GM04504 (cell line): ENCODE results near the gene CPB1.
A peak's percentile ranks its signal among the peaks of the same experiment; 100 is the strongest.

Experiments used
- DNase-seq: peaks from one replicate; pipeline ENCODE4 v3.0.0-alpha.2; 2012; ENCODE audit warnings: low read depth

CPB1 gene

GRCh38 chr3:148833223-148833622 lies 5.6 kb downstream of the CPB1 start:
- no peak for DNase-seq

DNA sequence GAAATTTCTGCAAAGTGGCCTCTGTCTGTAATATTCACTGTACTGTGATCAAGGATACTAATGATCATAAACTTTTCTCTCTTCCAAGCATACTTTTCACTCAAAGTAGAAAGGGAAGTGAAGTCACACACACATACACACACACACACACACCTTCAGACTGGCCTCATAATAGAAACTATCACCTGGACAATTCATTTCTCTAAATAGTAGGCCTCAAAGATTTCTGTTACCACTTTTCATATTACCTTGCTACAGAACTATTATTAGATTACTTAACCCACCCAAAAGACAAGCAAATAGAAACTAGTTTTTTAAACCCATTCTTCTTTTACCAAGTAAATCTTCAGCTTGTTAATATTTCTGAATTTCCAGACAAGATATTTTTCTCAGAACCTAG lies 12.2 kb downstream of the CPB1 start:
- no peak for DNase-seq

DNA sequence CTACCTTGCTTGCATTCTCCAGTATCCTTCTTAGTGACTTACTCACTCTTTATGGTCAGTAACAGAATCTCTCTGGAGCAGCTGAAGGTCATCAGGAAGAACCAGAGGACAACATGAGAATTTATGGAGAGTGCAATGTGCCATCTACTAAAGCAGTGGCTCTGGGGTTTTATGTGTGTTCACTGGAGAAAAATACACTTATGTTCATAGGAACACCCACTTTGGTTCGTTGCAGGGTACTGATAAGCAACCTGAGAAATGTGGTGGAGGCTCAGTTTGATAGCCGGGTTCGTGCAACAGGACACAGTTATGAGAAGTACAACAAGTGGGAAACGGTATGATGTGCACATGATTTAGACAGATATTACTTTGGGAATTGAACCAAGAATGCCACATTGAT lies 12.8 kb downstream of the CPB1 start:
- DNase-seq: no peak

DNA sequence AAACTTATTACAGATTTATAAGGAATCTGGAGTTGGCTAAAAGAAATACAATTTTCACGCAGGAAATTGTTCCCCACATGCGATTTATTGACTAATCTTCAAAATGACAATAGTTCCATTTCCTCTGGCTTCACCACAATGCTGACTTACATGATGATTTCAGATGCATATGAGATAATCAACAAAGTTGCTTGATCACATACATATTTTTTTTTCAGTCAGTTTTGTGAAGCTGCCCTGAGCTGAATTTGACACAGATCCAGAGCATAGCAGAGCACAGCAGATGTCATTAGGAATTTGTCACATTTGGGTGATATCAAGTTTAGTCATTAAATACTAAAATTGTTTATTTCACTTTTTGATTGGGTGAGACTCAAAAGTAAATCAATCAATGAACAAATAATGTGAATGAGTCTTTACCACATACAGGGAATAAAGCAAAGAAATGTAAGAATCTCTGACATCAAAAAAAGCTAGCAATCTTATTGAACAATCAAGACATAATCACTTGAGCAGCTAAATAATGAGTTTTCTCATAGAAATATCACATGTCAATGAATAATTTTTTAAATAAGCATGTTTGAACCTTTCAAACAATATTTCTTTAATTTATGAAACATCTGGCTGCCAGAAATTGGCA lies 18.3 kb downstream of the CPB1 start:
- DNase-seq: no peak

GRCh38 chr3:148847351-148847750 lies 19.7 kb downstream of the CPB1 start:
- DNase-seq: peak; percentile 18

DNA sequence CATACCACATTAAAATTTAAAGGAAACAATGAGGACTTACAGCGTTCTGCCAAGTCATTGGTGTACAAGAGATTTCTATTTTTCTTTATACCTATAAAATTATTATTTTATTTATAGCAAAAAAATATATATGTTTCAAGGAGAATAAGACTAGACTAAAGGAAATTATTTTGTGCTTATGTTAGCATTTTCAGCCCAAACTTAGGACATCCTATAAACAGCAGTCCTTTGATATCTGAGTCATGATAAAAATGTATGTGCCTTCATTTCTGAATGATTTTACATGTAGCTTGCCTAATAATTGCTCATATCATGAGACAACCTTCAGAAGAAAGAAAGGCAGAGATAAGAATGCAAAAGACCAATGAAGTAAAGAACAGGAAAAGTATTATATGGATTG lies 20.8 kb downstream of the CPB1 start:
- no peak for DNase-seq

GRCh38 chr3:148852271-148852992 lies 24.8 kb downstream of the CPB1 start:
- DNase-seq: no peak

DNA sequence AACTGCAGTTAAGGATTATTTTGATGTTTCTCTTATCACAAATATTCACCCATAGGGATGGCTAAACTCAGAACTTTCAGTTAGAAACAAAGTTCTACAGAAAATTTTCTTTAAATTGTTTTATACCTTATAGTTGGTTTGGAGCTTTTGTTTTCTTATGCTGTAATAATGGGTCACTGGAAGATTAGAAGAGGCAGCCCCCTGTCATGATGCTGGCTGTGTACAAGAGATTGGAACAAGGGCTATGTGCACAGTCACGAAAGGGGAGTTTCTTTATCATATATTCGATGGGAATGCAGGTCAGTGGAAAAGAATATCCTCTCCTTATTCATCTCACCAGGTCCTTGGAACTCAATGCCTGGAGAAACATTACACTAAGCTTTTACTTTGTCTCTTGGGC lies 25.5 kb downstream of the CPB1 start:
- DNase-seq: no peak

- no peak for DNase-seq
These were observed 26.4 kb downstream of the CPB1 start for GRCh38 chr3:148854061-148854460.

DNA sequence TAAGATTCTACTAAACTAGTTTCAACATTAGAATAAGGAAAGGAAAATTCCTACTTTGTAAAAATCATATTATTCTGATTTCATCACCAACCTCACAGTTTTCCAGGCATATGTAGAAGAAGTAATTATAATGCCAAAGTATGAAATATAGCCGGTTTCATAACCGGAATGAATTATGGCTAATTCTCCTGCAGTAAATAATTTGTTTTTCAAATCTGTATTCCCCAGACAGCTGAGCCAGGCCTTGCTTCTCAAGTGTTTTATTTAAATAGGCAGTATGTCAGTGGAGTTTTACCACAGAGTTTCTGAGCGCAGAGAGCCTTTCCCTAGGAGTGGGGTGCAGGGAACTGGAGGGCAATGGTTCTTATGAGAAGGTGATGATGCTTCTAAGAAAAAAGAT lies 28.8 kb downstream of the CPB1 start:
- DNase-seq: no peak

DNA sequence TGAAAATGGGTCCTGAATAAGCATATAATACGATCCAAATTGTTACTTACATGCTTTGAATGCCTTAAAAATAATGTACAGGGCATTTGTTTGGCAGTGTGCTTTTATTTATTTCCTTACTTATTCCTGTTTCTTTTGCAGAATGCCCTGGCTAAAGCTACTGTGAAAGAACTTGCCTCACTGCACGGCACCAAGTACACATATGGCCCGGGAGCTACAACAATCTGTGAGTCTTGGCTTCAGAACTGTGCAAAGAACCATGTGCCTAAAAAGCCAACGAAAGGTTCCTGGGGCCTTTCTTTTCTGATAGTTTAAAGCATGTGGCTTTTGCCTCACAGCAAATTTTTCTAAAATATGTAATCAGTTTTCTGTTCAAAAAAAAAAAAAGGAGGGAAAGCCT lies 29.7 kb downstream of the CPB1 start:
- DNase-seq: no peak

- no peak for DNase-seq
These were observed 33.8 kb downstream of the CPB1 start for GRCh38 chr3:148861277-148861869.

DNA sequence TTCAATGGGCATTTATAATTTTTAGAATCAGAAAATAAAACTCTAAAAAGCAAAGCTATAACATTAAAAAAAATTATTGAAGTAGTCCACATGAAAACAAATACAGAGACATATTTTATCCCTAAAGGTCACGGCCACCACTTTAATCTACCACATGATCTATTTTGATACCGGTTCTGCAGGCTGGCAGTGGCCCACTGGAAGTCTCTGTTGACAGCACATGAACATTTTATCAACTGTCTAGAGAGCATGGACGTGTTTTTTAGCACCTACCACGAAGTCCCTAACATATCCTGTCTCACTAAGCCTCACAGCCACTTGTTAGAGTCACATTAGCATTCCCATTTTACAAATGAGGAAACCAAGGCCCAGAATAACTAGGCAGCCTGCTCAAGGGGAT lies 35.7 kb downstream of the CPB1 start:
- DNase-seq: no peak

DNA sequence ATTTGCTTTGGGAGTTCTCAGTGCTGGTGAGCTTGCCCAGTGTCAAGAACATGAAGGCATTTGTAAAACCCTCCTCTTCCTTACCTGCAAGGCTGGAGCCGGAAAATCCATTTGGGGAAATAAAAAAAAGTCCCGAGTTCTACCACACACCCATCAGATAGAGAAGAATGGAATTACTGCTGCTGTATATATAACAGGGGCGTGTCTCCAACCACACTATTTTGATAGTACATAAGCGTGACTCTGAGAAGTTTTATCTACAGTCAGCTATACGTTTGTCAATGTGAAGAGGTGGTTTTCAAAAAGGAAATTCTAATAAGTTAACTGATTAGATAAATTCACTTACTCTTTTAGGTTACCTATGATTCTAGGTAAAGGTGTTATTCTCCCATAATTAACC lies 36.2 kb downstream of the CPB1 start:
- no peak for DNase-seq

GRCh38 chr3:148865049-148865448 lies 37.4 kb downstream of the CPB1 start, which contains the start of gene CPA3:
Gene CPA3, plus strand, starts transcription at chr3:148865296. Its CDS starts 12 bp downstream, at chr3:148865308.
- no peak for DNase-seq

DNA sequence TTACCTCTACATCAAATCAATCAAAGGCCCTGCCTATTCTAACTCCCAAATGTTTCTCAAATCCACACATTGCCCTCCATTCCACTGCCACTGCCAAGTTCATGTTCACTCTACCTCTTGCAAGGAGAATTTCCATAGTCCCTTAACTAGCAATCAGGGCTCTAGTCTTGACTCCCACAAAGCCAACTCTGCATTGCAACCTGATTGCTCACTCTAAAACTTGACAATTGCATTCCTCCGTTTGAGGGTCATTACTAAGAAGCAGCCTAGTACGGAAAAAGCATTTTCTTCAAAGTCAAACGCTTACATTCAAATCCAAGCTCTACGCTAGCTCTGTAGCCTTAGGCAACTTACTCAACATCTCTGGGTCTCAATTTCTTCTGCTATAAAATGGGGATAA lies 38.6 kb downstream of the CPB1 start:
- no peak for DNase-seq

DNA sequence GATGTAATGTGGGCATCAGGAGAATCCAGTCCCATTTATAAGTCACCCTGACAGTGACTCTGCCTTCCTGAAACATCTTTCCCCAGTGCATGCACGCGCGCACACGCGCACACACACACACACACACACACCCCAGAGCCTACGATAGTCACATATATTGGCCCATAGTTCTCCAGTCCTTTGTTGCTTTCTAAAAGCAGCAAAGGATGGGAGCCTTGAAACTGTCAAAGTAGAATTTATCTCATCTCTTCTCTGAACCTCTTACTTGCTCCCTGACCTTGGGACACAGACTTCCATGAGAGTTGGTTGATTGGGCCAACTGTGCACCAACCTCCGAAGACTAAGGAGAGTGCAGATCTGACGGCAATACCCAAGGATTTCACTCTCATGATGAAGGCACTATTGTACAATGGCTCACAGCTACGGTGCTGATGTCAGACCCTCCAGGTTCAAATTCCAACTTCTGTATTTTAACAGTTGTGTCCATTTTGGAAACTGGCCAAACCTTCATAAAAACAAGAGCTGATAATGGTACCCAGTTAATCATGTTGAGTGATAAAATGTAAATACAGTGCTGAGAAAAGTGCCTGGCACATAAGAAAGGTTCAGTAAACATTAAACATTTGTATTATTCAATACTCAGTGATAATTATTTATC lies 45.8 kb downstream of the CPB1 start:
- DNase-seq: no peak

GRCh38 chr3:148873977-148874376 lies 46.4 kb downstream of the CPB1 start:
- DNase-seq: no peak

- DNase-seq: no peak
These were observed 50.5 kb downstream of the CPB1 start for GRCh38 chr3:148878095-148878494.

- DNase-seq: no peak
These were observed 51.6 kb downstream of the CPB1 start for GRCh38 chr3:148879256-148879655.

- DNase-seq: no peak
These were observed 53.1 kb downstream of the CPB1 start for GRCh38 chr3:148880681-148881080.

GRCh38 chr3:148881286-148881685 lies 53.7 kb downstream of the CPB1 start:
- DNase-seq: no peak

DNA sequence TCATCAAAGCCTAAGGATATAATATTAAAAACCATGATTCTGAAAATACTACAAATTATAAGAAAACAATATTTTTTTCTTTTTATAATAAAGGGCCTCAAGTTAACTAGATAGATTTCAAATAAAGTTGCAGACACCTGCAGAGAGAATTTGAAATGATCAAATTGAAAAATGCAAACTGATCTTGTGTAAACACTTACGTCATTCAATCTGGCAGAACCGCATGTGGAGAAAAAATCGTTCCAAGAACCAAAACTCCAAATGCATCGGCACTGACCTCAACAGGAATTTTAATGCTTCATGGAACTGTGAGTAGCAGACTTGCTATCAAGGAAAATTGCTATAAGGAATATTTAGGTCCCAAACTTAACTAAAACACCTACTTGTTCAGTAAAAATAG lies 54.7 kb downstream of the CPB1 start:
- DNase-seq: no peak
